DMS114 treated with DMSO at 0.1 percent for 48 hours (cell line): ENCODE results near the gene UQCRQ.

ENCODE experiments used
- DNase-seq: peaks from one replicate; lab custom pipeline; 2025; ENCODE audit not compliant: unreplicated experiment; lab: John Stamatoyannopoulos, UW

UQCRQ gene

GRCh38 chr5:132866342-132867045 is at the start of gene UQCRQ, which contains the start of gene GDF9:
Gene UQCRQ, plus strand, starts transcription at chr5:132866642. Its CDS starts 240 bp downstream, at chr5:132866882.
Gene GDF9, minus strand, starts transcription at chr5:132866469. Its CDS starts 1,936 bp downstream, at chr5:132864533.
- DNase-seq = peak; percentile 98

DNA sequence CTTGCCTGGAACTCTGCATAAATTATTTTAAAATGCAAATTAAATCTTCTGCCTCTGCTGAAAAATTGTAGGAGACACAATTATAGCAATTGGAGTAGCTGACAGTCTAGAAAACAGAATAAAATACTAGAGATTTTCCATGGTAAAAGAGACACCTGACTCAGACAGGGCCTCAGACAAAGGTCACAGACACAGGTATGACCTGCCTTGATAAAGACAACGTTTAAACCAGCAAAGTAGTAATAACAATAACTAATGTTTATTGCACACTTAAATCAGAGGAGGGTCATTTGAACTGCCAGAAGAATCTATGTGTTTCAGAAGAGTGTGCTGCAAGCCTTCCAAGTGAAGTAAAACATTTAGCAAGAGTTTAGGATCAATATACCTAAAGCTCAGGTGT is 49.4 kb upstream of the UQCRQ start:
- no peak for DNase-seq

DNA sequence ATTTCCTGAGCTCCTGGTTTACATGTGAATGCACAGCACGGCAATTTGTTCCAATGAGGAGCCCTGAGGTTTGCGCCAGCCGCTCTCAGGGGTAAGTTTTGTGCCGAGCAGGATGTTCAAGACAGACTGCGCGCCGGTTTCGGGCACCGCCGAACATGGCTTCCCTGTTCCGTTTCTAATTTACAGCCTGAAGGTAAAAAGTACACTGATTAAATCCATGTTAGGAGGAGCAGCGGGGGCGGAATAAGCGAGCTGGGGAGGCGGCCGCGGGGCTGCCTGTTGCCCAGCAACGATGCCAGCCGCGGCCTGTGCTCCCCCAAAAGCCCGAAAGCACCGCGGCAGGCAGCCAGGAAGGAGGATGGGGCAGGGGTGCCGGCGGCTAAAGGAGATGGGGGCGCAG is 47.0 kb upstream of the UQCRQ start:
- DNase-seq = no peak

- DNase-seq = peak; percentile 82
Measured at GRCh38 chr5:132820162-132820754, 46.2 kb upstream of the UQCRQ start.

- no peak for DNase-seq
Measured at GRCh38 chr5:132821350-132821749, 45.1 kb upstream of the UQCRQ start.

- DNase-seq = no peak
Measured at GRCh38 chr5:132821791-132822190, 44.7 kb upstream of the UQCRQ start.

DNA sequence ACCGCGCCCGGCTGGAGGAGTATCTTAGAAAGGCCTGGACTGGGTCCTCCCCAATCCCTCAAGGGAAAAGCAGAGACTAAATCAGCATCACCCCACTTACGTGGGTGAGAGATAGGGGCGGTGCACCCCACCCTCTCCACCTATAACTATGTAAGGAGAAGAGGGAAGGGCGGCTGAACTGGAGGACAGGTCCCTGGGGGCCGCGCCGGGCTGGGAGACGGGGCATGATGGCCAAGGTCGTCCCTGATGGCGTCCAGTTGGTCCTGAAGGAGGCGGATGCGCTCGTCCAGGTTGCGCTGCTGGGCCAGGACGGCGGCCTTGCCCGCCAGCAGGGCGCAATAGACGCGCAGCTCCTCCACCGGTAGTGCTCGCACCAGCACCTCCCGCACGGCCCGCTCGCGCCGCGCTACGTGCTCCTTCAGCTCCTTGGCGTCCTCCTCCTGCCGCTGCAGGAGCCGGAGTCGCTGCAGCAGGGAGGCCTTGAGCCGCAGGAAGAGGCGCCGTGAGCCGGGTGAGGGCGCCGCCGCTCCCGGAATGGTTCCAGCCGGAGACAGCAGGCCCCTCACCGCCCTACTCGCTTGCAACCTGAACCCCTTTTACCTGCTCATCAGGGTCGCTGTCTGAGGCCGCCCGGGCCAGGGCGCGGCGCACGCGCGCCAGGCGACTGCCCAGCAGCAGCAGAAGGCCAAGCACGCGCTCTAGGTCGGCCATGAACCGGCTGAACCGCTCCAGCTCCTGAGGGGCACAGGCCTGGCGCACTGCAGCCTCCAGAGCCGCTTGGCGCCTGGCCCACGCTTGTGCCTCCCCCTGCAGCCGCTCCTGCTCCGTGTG is 43.6 kb upstream of the UQCRQ start:
- no peak for DNase-seq

GRCh38 chr5:132823481-132824050 is 42.9 kb upstream of the UQCRQ start:
- DNase-seq = no peak

DNA sequence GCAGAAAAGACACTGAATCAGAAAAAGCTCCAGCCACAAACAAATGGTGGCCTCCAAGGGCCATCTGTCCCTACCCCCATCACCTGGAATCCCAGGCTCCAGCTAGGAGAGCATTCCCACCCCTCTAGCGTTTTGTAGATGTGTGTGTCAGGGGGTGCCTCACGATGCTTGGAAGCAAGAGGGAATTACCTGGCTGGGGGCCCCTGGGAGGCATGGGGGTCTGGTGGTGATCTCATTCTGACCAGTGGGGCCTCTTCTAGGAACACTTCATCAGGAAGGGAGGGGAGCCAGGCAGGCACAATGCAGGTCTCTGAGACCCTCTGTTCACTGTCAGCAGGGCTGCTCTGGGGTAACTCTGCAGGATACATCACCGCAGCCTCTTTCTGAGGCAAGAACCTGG is 42.0 kb upstream of the UQCRQ start:
- no peak for DNase-seq

DNA sequence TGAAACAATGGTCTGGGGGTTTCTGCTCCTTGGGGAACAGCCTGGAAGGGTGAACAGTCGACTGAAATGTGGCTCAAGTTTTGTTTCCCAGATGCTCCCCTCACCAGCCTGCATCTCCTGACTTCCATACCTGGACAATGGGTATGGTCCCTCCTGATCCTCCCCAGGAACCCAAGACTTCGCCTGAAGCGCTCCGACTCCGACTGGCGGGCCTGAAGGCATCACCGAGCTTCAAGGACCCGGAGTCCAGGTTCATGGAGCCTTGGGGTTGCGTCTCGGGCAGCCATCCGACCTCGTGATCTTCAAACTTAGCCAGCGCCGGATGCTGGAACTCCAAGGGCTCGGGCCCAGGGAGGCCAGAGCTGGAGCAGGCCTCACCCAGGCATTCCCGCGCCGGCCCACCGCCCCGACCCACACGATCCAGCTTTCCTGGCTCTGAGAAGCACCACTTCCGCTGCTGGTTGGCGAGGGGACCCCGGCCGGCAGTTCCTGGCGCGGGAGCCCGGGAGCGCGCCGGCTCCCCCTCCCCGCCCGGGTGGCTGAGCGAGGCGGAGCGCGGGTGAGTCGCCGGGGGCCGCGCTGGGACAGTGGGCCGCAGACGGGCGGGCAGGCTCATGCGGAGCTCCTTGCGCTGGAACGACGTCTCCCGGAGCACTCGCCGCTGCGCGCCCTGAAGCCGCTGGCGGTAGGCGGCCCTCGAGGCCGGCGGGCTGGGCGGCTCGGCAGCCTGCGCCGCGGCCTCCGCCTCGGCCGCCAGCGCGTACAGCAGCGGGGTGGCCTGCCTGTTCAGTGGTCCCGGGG is 41.2 kb upstream of the UQCRQ start:
- no peak for DNase-seq

- no peak for DNase-seq
Measured at GRCh38 chr5:132825834-132826391, 40.5 kb upstream of the UQCRQ start.

GRCh38 chr5:132826424-132827082 is 39.9 kb upstream of the UQCRQ start:
- no peak for DNase-seq

DNA sequence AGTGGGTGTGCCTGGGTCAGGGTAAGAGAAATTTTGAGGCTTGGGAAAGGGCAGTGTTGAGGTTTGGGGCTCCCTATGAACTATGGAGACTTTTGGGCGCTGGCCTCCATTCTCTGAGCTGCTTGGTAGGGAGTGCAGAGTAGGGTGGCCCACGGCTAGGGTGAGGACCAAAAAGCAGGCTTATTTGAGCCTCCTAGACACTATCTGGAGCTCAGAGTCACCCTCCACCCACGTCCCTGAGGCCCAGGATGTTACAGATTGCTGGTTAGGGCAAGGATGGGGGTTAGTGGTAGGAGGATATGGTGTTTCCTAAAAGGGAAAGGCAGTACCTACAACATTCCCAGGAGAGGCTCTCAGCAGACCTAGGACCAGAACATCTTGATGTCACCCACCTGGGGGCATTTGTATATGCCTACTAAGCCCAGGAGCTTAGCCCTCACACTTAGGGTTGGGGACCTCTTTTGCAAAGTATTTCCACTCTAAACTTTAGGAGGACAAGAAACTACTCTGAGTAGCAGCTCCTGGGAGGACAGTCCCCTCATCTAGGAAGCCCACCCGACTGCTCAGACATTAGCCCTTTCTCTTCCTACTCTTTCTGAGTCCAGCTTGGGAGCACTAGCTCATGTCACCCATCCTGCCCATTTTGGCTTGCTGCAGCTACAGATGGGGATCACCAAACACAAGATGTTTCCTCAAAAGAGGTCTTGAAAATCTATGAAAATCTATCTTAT is 38.3 kb upstream of the UQCRQ start:
- no peak for DNase-seq

- no peak for DNase-seq
Measured at GRCh38 chr5:132828846-132829494, 37.5 kb upstream of the UQCRQ start.

DNA sequence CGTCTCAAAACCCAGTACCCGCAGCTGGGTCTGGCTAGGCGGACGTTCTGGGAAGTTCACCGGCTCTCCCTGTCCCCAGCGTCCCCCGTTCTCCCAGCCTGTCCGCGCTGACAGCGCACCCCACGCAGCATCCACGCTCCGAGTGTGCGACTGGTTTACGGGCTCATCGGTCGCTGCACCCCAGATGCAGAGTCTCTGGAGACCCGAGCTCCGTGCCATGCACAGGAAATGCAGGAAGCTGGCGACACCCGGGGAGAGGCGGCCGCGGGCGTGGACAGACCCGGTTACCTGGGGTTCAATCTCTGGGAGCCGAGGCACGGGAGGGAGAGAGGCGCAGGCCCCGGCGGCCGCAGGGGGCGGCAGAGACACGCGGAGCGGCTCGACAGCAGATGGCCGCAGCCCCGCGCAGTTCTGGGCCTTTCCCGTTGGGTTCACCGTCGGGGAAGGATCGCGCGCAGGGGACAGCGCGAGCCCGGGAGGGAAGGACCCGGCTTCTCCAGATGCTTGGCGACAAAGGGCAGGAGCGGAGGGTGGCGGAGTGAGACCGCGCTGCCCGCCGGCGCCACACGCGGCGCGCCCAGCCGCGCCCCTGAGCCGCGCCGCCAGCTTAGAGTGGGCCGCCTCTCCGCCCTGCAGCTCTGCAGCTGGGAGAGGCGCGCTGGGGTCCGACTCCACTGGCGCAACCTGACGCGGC is 36.6 kb upstream of the UQCRQ start:
- DNase-seq = peak; percentile 43

GRCh38 chr5:132830436-132831094 is 35.9 kb upstream of the UQCRQ start, which contains the start of gene SHROOM1:
Gene SHROOM1, minus strand, starts transcription at chr5:132830647. Its CDS starts 4,507 bp downstream, at chr5:132826140.
- DNase-seq = no peak

DNA sequence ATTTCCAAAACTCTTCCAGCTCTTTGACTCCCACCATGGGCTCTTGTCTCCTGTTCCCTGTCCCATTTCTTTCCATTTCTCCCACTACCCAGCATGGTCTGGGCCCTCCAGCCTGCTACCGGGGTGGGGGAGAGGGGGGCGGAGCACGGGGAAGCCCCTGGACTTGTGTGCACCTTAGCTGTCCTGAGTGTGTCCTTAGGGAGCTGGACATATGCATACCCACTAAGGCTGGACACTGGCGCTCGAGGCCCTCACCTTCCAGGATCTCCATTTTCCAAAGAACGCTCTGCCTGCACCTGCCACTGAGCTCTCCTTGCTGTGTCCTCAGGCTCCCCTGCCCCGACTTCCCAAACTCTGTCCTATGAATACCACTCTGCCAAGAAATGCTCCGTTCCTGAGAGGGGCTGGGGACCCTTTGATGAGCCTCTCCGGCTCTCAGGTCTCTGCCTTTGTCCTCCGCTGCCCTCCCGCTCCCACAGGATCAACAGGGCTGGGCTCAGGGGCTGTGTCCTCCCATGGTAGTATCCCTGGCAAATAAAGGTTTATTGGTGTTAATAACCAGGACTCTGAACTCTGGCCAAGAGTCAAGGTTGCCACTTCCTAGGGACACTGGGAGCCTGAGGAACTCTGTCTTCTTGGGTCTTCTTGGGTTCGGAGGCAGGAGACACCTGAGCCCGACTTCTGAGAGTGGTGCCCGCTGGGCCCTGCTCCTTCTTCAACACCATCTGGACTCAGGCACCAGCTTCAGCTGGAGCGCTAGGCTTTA is 35.2 kb upstream of the UQCRQ start:
- DNase-seq = no peak
